GF-D8 (cell line): Measurements from ENCODE around the gene CELF1.

ENCODE experiments used
- DNase-seq: peaks from one replicate; lab custom pipeline; 2025; lab: John Stamatoyannopoulos, UW

Gene CELF1

GRCh38 chr11:47417712-47418111, 135.2 kb downstream of the CELF1 start:
- DNase-seq, result no peak

GRCh38 chr11:47415949-47416472, 136.9 kb downstream of the CELF1 start:
- no peak for DNase-seq
